ENCODE data around the gene TMBIM4.

Gene TMBIM4

DNA sequence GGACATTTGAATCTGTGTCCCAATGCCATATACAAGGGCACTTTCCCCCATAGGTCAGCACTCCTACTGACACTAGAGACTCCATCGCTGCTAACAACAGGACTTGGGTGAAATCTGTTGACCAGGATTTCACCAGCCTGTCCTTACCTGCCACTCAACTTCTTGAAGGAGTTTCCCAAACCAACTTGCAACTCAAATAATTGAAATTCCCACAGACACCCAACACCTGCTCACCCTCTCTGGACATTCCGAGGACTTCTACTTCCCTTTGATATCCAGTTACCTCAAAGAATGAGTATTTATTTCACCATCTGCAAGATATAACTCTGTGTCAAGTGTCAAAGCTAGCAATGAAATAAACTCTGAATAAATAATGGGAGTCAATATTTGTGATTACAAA lies 83.8 kb downstream of the TMBIM4 start:
- no peak for DNase-seq
